Motor neuron (in vitro differentiated cells): ENCODE results near the gene CARMIL3. TPM values are rescaled to one million over a fixed set of nuclear protein-coding genes. Genes with fewer than 3 reads are reported as not detected.
"Not testable (repeated sequence)": the region's sequence is repeated elsewhere in the genome, so short reads cannot be mapped to it uniquely, and the experiment has no call there.

Experiments
- ATAC-seq, 8 experiments: fragments of 200-7000 bp; cut with Tn5 transposase; replicated peaks in 6 of 8; 2 replicates each; pipeline ENCODE4 v1.8.0; 2021; ENCODE audit warnings: mild to moderate bottlenecking in 8 of 8, moderate library complexity in 8 of 8
- H3K27ac ChIP-seq, 2 donors: fragments of 250-450 bp; sonication (Bioruptor Pico); 2 replicates each; pipeline ENCODE4 v1.9.0; 2021; ENCODE audit warnings: antibody characterized with exemption in 2 of 2, mild to moderate bottlenecking in 2 of 2, moderate library complexity in 1 of 2
- H3K4me1 ChIP-seq, 2 donors: fragments of 250-450 bp; sonication (Bioruptor Pico); replicated peaks in 1 of 2; 2 replicates each; pipeline ENCODE4 v1.6.1; 2021; ENCODE audit warnings: antibody characterized with exemption in 2 of 2, mild to moderate bottlenecking in 2 of 2, moderate library complexity in 1 of 2
- H3K4me3 ChIP-seq, 5 donors: fragments of 250-450 bp; sonication (Bioruptor Pico); 2 replicates each; pipeline ENCODE4 v1.9.0; 2021; ENCODE audit warnings: antibody characterized with exemption in 5 of 5, mild to moderate bottlenecking in 5 of 5, moderate library complexity in 4 of 5
- WGBS, 10 experiments: fragments of 450-650 bp; shearing (Covaris generic); methylation state at CpG; one replicate each; pipeline ENCODE4 v1.0.0; 2022; 5-methylcytosine and 5-hydroxymethylcytosine counted together
- in situ Hi-C, 9 experiments: fragments of 400-800 bp; cut with MboI; loops; one replicate each; pipeline ENCODE4 v1.15.0; 2021; ENCODE audit warnings: low sequenced_read_pairs in 9 of 9, low pct_unique_long_range_greater_than_20kb in 2 of 9; ENCODE audit not compliant: unreplicated experiment in 9 of 9
- total RNA-seq, 8 experiments: library from RNA; unstranded; fragments of 300-600 nt; gene quantifications; 2 replicates each; pipeline versions ENCODE4 v1.2.3 to v1.2.4, GENCODE V29; 2022

The CARMIL3 gene
- total RNA-seq, 8 experiments from 2014 or later: 3.7 to 44.7 (median 25.6) TPM

GRCh38 chr14:24031331-24031730 lies 20.5 kb upstream of the CARMIL3 start:
- not testable (repeated sequence) for H3K4me1 ChIP-seq, ATAC-seq, H3K4me3 ChIP-seq, H3K27ac ChIP-seq
- 17 to 100% (median 76%) methylated on average over 1 to 2 of the region's 2 CpGs; no CpG with 5 or more reads in 1 of the 10 experiments for WGBS, 10 experiments
- in situ Hi-C loops: loop anchor here in 1 of 9 experiments (10.0 kb wide), 1 partner anchor 47 kb away; the partner anchor contains the start of gene DHRS4L2

- H3K4me1 ChIP-seq: peaks cover 3 to 4% of the 10 kb centered on the region in 2 donors
- H3K27ac ChIP-seq: no peak overlapping the region
- H3K4me3 ChIP-seq: no peak overlapping the region
- peak in 1 of 8 experiments; percentile 5 for ATAC-seq
- in situ Hi-C loops: loop anchor here in 1 of 9 experiments (10.0 kb wide), 1 partner anchor 48 kb away; the partner anchor contains the start of gene DHRS4L2
- WGBS, 10 experiments: 58 to 90% (median 83%) methylated on average over 1 to 2 of the region's 2 CpGs; no CpG with 5 or more reads in 5 of the 10 experiments
Measured at GRCh38 chr14:24032727-24033418, 18.9 kb upstream of the CARMIL3 start.

- in situ Hi-C loops: loop anchor here in 1 of 9 experiments (10.0 kb wide), 1 partner anchor 51 kb away; the partner anchor contains the start of gene DHRS4L2
- Histone ChIP-seq H3K27ac (peak overlapping the region in 1 of 2 donors; percentile 39), H3K4me3 (peak overlapping the region in 4 of 5 donors; percentile 27 to 37 (median 34))
- not testable (repeated sequence) for H3K4me1 ChIP-seq
- no CpG with 5 or more reads among the region's 4 CpGs for WGBS, 10 experiments
- ATAC-seq: peak in 7 of 8 experiments; percentile 2 to 37 (median 34)
Measured at GRCh38 chr14:24035769-24036168, 16.0 kb upstream of the CARMIL3 start.

DNA sequence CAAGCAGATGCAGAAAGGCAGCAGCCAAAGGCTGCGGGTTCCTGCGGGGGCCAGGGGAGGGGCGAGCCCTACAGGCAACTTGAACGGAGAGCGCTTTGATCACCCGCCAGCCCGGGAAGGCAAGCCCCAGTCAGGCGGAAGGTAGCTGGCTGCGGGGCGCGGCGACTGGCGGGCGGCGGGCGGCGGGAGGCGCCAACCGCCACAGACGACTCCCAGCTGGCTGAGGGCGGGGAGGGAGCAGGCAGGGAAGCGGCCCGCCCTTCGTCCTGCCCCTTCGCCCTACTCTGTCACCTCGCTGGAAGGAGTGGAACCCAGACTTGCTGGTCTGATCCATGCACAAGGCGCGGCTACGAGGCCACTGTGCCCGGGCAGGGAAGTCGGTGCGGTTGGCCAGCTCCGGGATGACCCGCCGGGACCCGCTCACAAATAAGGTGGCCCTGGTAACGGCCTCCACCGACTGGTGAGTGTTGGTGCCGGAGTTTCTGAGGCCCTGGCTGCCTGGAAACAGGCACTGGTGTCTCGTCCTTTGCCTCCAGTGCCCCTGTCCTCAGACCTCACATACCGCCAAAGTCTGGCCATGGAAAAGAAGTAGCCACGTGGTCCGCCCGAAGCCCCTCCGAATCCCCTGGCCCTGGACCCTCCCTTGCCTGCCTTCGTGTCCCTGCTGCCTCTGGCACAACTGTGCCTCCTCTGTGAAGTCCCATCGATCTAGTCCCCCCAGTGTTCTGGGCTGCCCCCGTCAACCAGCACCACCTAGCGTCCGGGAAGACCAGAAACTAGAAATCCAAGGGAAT lies 15.4 kb upstream of the CARMIL3 start:
- H3K27ac ChIP-seq: peak overlapping the region; percentile 39 to 44
- 0 to 20% (median 4%) methylated on average over 1 to 19 of the region's 50 CpGs; no CpG with 5 or more reads in 6 of the 10 experiments for WGBS, 10 experiments
- ATAC-seq: peak; percentile 85 to 96 (median 94)
- H3K4me3 ChIP-seq: peak overlapping the region; percentile 27 to 39 (median 36)
- in situ Hi-C loops: loop anchor here in 1 of 9 experiments (10.0 kb wide), 1 partner anchor 52 kb away; the partner anchor contains the start of gene DHRS4L2
- peaks cover 3 to 4% of the 10 kb centered on the region in 2 donors for H3K4me1 ChIP-seq

DNA sequence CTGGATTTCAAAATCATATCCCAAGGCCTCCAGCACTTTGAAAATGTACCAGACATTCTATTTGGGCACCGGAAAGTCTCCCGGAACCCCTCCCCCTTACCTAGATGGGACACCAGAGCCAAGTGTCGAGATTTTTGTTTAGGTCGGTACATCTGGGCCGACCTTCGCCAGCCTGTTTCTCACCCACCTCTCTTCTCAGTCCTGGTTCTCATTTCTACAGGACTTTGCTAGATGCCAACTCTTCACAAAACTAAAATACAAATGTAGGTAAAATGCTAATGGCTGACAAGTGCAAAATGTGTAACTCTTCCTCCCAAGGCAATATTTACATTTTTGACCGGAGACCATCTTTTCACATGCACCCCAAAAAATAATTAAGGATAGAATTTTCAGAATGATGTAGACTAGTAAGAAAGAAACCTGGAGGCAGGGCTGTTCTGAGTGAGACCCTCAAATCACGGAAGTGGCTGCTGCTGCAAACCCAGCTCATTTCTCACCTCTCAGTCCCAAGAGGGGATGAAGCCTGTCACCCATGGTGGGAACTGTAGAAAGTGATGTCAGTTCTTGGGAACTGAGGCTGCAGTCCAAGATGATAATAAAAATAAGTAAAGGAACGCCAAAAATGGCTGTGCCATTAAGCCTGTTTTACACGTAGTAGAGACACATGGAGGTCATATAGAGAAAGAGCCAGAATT lies 14.7 kb upstream of the CARMIL3 start:
- H3K4me3 ChIP-seq: peak overlapping the region in 3 of 5 donors; percentile 25 to 39 (median 37)
- ATAC-seq, H3K4me1 ChIP-seq, H3K27ac ChIP-seq: not testable (repeated sequence)
- in situ Hi-C loops: loop anchor here in 1 of 9 experiments (10.0 kb wide), 1 partner anchor 52 kb away; the partner anchor contains the start of gene DHRS4L2
- WGBS, 10 experiments: 0 to 80% (median 65%) methylated on average over 1 to 9 of the region's 10 CpGs; no CpG with 5 or more reads in 2 of the 10 experiments

- H3K27ac ChIP-seq: no peak overlapping the region
- H3K4me1 ChIP-seq: peaks cover 3 to 4% of the 10 kb centered on the region in 2 donors
- in situ Hi-C loops: loop anchor here in 1 of 9 experiments (10.0 kb wide), 1 partner anchor 53 kb away; the partner anchor contains the start of gene DHRS4L2
- WGBS, 10 experiments: 38 to 90% (median 84%) methylated on average over 3 to 13 of the region's 14 CpGs; no CpG with 5 or more reads in 5 of the 10 experiments
- H3K4me3 ChIP-seq: no peak overlapping the region
- ATAC-seq: no peak
Measured at GRCh38 chr14:24037658-24038037, 14.2 kb upstream of the CARMIL3 start.

DNA sequence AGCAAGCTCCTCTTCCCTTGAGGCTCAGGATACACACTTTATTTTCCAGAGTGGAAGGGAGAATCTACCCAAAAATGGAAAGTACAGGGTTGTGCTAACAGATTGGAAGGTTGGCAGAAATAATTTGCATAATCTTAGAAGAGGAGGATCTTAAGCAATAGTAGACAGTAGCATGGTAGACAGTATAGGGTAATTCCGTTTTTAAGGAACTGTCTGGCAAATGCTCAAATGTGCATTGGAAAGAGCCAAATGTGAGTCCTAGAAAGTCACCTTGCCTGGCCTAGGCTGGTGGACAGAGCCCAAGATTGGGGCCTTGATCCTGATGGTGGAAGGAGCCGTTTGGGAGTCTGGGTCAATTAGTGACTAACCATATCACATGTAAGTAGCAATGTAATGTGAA lies 13.1 kb upstream of the CARMIL3 start:
- 17 to 100% (median 90%) methylated on average over 1 to 2 of the region's 2 CpGs; no CpG with 5 or more reads in 3 of the 10 experiments for WGBS, 10 experiments
- Histone ChIP-seq H3K4me1 (peaks cover 3 to 4% of the 10 kb centered on the region in 2 donors), H3K27ac (no peak overlapping the region), H3K4me3 (no peak overlapping the region)
- ATAC-seq: no peak
- in situ Hi-C loops: loop anchor here in 1 of 9 experiments (10.0 kb wide), 1 partner anchor 54 kb away; the partner anchor contains the start of gene DHRS4L2

GRCh38 chr14:24040692-24041091 lies 11.1 kb upstream of the CARMIL3 start:
- no peak for ATAC-seq
- WGBS, 10 experiments: 0 to 80% (median 12%) methylated on average over 1 to 2 of the region's 2 CpGs; no CpG with 5 or more reads in 3 of the 10 experiments
- Histone ChIP-seq H3K4me3 (no peak overlapping the region), H3K4me1 (peaks cover 2 to 3% of the 10 kb centered on the region in 2 donors), H3K27ac (no peak overlapping the region)
- in situ Hi-C loops: no loop called here

DNA sequence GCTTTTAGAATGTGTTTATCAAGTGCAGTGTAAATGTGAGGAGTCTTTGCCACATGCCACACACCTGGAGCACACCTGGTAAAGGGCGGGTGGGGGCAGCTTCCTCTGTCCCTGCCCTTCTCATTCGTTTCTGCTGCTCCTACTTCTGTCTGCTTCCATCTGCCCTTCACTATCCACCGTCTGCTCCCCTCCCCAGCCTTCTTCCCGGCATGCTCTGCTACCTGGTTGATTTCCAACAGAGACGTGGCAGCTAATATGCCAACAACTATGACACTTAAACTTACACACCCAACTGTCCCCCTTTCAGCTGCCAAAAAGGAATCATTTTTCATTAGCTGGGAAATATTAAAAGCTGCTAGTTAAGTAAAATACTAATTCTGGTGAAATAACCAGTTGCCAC lies 9.1 kb upstream of the CARMIL3 start:
- H3K4me3 ChIP-seq: no peak overlapping the region
- no peak overlapping the region for H3K27ac ChIP-seq
- ATAC-seq: no peak
- no peaks in the 10 kb centered on the region for H3K4me1 ChIP-seq
- in situ Hi-C loops: no loop called here
- WGBS, 10 experiments: 0 to 83% (median 35%) methylated on average over 1 to 3 of the region's 5 CpGs; no CpG with 5 or more reads in 3 of the 10 experiments

DNA sequence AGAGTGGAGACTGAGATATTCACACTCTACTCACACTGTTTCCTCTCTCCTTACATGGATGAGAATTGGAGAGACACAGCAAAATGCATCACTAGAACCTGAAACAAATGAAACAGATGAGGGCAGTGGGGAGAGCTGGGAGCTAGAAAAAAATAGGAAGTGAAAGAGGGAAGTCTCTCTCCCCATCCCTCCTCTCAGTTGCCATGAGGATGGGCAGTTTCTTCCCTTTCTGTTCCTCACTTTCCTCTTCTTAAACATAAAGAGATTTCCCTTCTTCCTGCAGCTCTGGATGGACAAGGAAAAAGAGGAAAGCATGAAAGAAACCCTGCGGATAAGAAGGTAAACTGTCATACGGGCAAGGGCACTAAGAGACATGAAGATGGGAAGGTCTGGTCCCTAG lies 2.8 kb upstream of the CARMIL3 start:
- H3K27ac ChIP-seq, ATAC-seq, H3K4me3 ChIP-seq, in situ Hi-C loops: not testable (repeated sequence)
- peaks cover 9 to 12% of the 10 kb centered on the region in 2 donors for H3K4me1 ChIP-seq
- 83% methylated on average over 1 of the region's 2 CpGs; no CpG with 5 or more reads in 9 of the 10 experiments for WGBS, 10 experiments

DNA sequence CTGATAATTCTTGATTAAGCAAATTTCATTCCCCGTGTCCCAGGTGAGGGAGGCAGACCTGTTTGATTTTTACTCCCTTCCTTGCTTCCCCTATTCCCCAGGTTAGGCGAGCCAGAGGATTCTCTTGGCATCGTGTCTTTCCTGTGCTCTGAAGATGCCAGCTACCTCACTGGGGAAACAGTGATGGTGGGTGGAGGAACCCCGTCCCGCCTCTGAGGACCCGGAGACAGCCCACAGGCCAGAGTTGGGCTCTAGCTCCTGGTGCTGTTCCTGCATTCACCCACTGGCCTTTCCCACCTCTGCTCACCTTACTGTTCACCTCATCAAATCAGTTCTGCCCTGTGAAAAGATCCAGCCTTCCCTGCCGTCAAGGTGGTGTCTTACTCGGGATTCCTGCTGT lies 1.1 kb upstream of the CARMIL3 start:
- H3K4me3 ChIP-seq: peak overlapping the region in 2 of 5 donors; percentile 55 to 69
- WGBS, 10 experiments: 63 to 100% (median 100%) methylated on average over 1 to 4 of the region's 8 CpGs; no CpG with 5 or more reads in 6 of the 10 experiments
- ATAC-seq, H3K27ac ChIP-seq, in situ Hi-C loops: not testable (repeated sequence)
- H3K4me1 ChIP-seq: peaks cover 9 to 12% of the 10 kb centered on the region in 2 donors

DNA sequence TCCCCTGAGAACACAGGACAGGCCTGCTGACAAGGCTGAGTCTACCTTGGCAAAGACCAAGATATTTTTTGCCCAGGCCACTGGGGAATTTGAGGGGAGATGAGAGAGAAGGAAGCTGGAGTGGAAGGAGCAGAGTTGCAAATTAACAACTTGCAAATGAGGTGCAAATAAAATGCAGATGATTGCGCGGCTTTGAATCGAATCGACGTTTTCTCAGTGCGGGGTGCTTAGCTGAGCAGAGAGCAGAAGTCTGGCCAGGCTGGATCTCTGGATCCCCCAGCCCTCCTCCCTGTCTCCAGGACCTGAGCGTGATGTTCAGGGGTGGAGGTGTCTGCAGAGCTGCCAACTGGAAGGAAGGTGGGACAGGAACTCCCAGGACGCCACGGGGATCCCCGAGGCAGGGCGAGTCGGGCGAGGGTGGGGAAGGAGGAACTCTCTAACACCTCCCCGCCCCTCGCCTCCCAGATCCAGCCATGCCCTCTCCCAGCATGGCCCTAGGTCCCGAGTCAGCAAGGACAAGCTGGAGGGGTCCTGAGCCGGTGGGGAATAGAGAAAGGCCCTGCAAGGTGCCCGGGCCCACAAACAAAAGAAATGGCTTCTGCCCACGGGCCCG lies 527 bp upstream of the CARMIL3 start:
- ATAC-seq: peak; percentile 48 to 67 (median 60)
- Histone ChIP-seq H3K4me3 (peak overlapping the region; percentile 55 to 91 (median 60)), H3K27ac (peak overlapping the region; percentile 83 to 89), H3K4me1 (peaks cover 9 to 12% of the 10 kb centered on the region in 2 donors)
- WGBS, 10 experiments: 0 to 50% (median 16%) methylated on average over 2 to 3 of the region's 20 CpGs; no CpG with 5 or more reads in 6 of the 10 experiments
- in situ Hi-C loops: no loop called here
